Measurements from ENCODE around the gene ANKRD42.

- TF ChIP-seq YY1 (IDR thresholded peaks at IDR 0.05; ENCODE audit: extremely low read depth, insufficient replicate concordance, low read depth, low read length) (no peak), CTCF (IDR thresholded peaks at IDR 0.05 in 2 of 3, conservative IDR thresholded peaks at IDR 0.05 in 1 of 3; ENCODE audit: borderline replicate concordance in 1 of 3, insufficient read depth in 1 of 3, low read depth in 2 of 3, low read length in 2 of 3) (peak in 2 of 3 experiments; percentile 36 to 38; a peak in 4 of 6 replicates), ZBTB33 (IDR thresholded peaks at IDR 0.05; ENCODE audit: extremely low read depth, insufficient replicate concordance, low read length) (no peak), POLR2AphosphoS5 (IDR thresholded peaks at IDR 0.05; ENCODE audit: low read depth, low read length) (no peak), CBX3 (IDR thresholded peaks at IDR 0.05; ENCODE audit: low read depth) (no peak), SIN3A (IDR thresholded peaks at IDR 0.05; ENCODE audit: low read depth) (no peak), SP1 (IDR thresholded peaks at IDR 0.05; ENCODE audit: low read depth) (no peak), JUND (IDR thresholded peaks at IDR 0.05) (no peak), EZH2 (IDR thresholded peaks at IDR 0.05) (no peak), ZNF274 (IDR thresholded peaks at IDR 0.05; ENCODE audit: low read depth, low read length) (no peak), EZH2phosphoT487 (IDR thresholded peaks at IDR 0.05; ENCODE audit: borderline replicate concordance) (no peak), POLR2A (IDR thresholded peaks at IDR 0.05; ENCODE audit: borderline replicate concordance, extremely low read depth, insufficient read depth, insufficient read length) (no peak)
Observed at GRCh38 chr11:83219095-83219494, 25.6 kb downstream of the ANKRD42 start.

All from HCT116 (cell line).